H54 (cell line): ENCODE measurements around the gene APOH.
"Not testable (repeated sequence)": the region's sequence is repeated elsewhere in the genome, so short reads cannot be mapped to it uniquely, and the experiment has no call there.

Experiments
- DNase-seq: peaks from one replicate; pipeline ENCODE4 v3.0.0; 2011; ENCODE audit warnings: low spot score, mixed read lengths; ENCODE audit not compliant: insufficient read length
- FAIRE-seq: peaks from 3 replicates; lab custom pipeline; 2011; peaks lifted over from hg19 to GRCh38; lab: Jason Lieb, UNC
- POLR2A ChIP-seq: IDR thresholded peaks from 2 replicates; pipeline ENCODE4 v1.6.1; 2011; ENCODE audit warnings: low read depth, mild to moderate bottlenecking, low read length

Gene APOH

GRCh38 chr17:66255527-66255971 is 26.3 kb upstream of the APOH start:
- TF ChIP-seq POLR2A = no peak
- DNase-seq = no peak
- FAIRE-seq = no peak

GRCh38 chr17:66255112-66255511 is 25.9 kb upstream of the APOH start:
- TF ChIP-seq POLR2A = no peak
- peak; percentile 40 for DNase-seq
- peak; percentile 83 for FAIRE-seq

- DNase-seq, FAIRE-seq: not testable (repeated sequence)
Observed at GRCh38 chr17:66253458-66253857, 24.2 kb upstream of the APOH start.

- no peak for TF ChIP-seq POLR2A
- FAIRE-seq = no peak
- no peak for DNase-seq
Observed at GRCh38 chr17:66250686-66251085, 21.5 kb upstream of the APOH start.

GRCh38 chr17:66248285-66248684 is 19.1 kb upstream of the APOH start:
- no peak for TF ChIP-seq POLR2A
- FAIRE-seq (no peak), DNase-seq (no peak)

GRCh38 chr17:66241839-66242238 is 12.6 kb upstream of the APOH start:
- DNase-seq = no peak
- TF ChIP-seq POLR2A = no peak
- FAIRE-seq = no peak

GRCh38 chr17:66240630-66241029 is 11.4 kb upstream of the APOH start:
- DNase-seq (peak; percentile 32), FAIRE-seq (no peak)
- TF ChIP-seq POLR2A = no peak

GRCh38 chr17:66240013-66240412 is 10.8 kb upstream of the APOH start:
- DNase-seq = no peak
- no peak for TF ChIP-seq POLR2A

GRCh38 chr17:66235377-66235994 is 6.3 kb upstream of the APOH start:
- FAIRE-seq = no peak
- TF ChIP-seq POLR2A = no peak

More at GRCh38 chr17:66240013-66240412, 10.8 kb upstream of the APOH start:
- FAIRE-seq = no peak

GRCh38 chr17:66234611-66235010 is 5.4 kb upstream of the APOH start:
- no peak for TF ChIP-seq POLR2A
- FAIRE-seq = no peak

More at GRCh38 chr17:66235377-66235994, 6.3 kb upstream of the APOH start:
- no peak for DNase-seq

GRCh38 chr17:66233023-66233753 is 4.0 kb upstream of the APOH start:
- DNase-seq = no peak
- FAIRE-seq = no peak
- no peak for TF ChIP-seq POLR2A

More at GRCh38 chr17:66234611-66235010, 5.4 kb upstream of the APOH start:
- DNase-seq = no peak

GRCh38 chr17:66230922-66231591 is 1.8 kb upstream of the APOH start:
- no peak for TF ChIP-seq POLR2A
- FAIRE-seq (peak; percentile 6), DNase-seq (no peak)

GRCh38 chr17:66229783-66230538 is 746 bp upstream of the APOH start:
- FAIRE-seq (no peak), DNase-seq (no peak)
- TF ChIP-seq POLR2A = no peak
